Spinal cord (tissue), 10 donors: ENCODE results near the gene EVX2. TPM values are rescaled to one million over a fixed set of nuclear protein-coding genes. Genes with fewer than 3 reads are reported as not detected.

ENCODE experiments used
- DNase-seq, 6 donors: peaks; one replicate each; pipeline versions ENCODE4 v3.0.0 to v3.0.0-alpha.2; 2013 to 2015; ENCODE audit warnings: low spot score in 6 of 6, low read depth in 4 of 6
- H3K27ac ChIP-seq: one replicate; pipeline ENCODE4 v1.5.1; 2013; ENCODE audit warnings: low read depth, low read length, control low read depth
- H3K27me3 ChIP-seq: one replicate; pipeline ENCODE4 v1.6.1; 2013; ENCODE audit warnings: low read length; ENCODE audit not compliant: control insufficient read depth, insufficient read depth
- H3K36me3 ChIP-seq: one replicate; pipeline ENCODE4 v1.6.1; 2013; ENCODE audit warnings: low read length; ENCODE audit not compliant: control insufficient read depth, insufficient read depth
- H3K4me1 ChIP-seq: one replicate; pipeline ENCODE4 v1.6.1; 2013; ENCODE audit warnings: low read length; ENCODE audit not compliant: control insufficient read depth, insufficient read depth
- H3K4me3 ChIP-seq: one replicate; pipeline ENCODE4 v1.5.1; 2013; ENCODE audit warnings: low read depth, low read length, control low read depth
- H3K9me3 ChIP-seq: one replicate; pipeline ENCODE4 v1.6.1; 2013; ENCODE audit warnings: low read length; ENCODE audit not compliant: control insufficient read depth, insufficient read depth
- WGBS: methylation state at CpG from one replicate; pipeline ENCODE4 v1.1.5; 2013; ENCODE audit warnings: missing lambda C conversion rate; ENCODE audit not compliant: insufficient coverage; 5-methylcytosine and 5-hydroxymethylcytosine counted together
- polyA plus RNA-seq, 2 donors: library from polyadenylated mRNA; unstranded; fragments of 120-200 nt; gene quantifications; one replicate each; pipeline ENCODE4 v1.2.1, GENCODE V29; 2013; ENCODE audit not compliant: insufficient read length in 2 of 2
- total RNA-seq, 2 donors: library from RNA; depleted of rRNA in 1 of 2; stranded (reverse); fragments of 120-200 nt in 1 of 2; fragments of >200 nt in 1 of 2; gene quantifications; one replicate each; pipeline versions ENCODE4 v1.2.3 to v1.2.4, GENCODE V29; 2013 to 2014
- donor health status: healthy.

The EVX2 gene
- total and polyA plus RNA-seq, 4 donors: 0.17 to 1.1 (median 0.67) TPM

- H3K9me3 ChIP-seq: no peaks in the 10 kb centered on the region
- H3K36me3 ChIP-seq: no peaks in the 10 kb centered on the region
- 5% methylated on average over 6 of the region's 16 CpGs for WGBS
- H3K27ac ChIP-seq: no peak overlapping the region
- peak in 2 of 6 donors; percentile 65 to 68 for DNase-seq
- peaks cover 97% of the 10 kb centered on the region for H3K27me3 ChIP-seq
- no peak overlapping the region for H3K4me3 ChIP-seq
- H3K4me1 ChIP-seq: peaks cover 40% of the 10 kb centered on the region
Measured at GRCh38 chr2:176096243-176096985, 12.7 kb upstream of the EVX2 start.

GRCh38 chr2:176095421-176095820 is 11.7 kb upstream of the EVX2 start:
- WGBS: 21% methylated on average over 2 of the region's 5 CpGs

DNA sequence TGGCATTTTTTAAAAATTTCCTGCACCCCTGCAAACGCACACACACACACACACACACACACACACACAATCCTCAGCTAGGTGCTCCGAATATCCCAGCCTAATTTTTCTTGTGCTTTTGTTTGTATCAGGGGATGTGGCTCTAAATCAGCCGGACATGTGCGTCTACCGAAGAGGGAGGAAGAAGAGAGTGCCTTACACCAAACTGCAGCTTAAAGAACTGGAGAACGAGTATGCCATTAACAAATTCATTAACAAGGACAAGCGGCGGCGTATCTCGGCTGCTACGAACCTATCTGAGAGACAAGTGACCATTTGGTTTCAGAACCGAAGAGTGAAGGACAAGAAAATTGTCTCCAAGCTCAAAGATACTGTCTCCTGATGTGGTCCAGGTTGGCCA is 10.6 kb upstream of the EVX2 start:
- Histone ChIP-seq H3K27ac (no peak overlapping the region), H3K4me3 (no peak overlapping the region), H3K4me1 (peaks cover 29% of the 10 kb centered on the region), H3K27me3 (peaks cover 97% of the 10 kb centered on the region), H3K36me3 (no peaks in the 10 kb centered on the region), H3K9me3 (no peaks in the 10 kb centered on the region)
- 17% methylated on average over 6 of the region's 12 CpGs for WGBS
- DNase-seq: peak in 1 of 6 donors; percentile 43

More at GRCh38 chr2:176095421-176095820, 11.7 kb upstream of the EVX2 start:
- Histone ChIP-seq H3K4me1 (peaks cover 39% of the 10 kb centered on the region), H3K27me3 (peaks cover 97% of the 10 kb centered on the region), H3K36me3 (no peaks in the 10 kb centered on the region), H3K27ac (no peak overlapping the region), H3K9me3 (no peaks in the 10 kb centered on the region), H3K4me3 (no peak overlapping the region)
- DNase-seq: no peak

- Histone ChIP-seq H3K27me3 (peaks cover 97% of the 10 kb centered on the region), H3K36me3 (no peaks in the 10 kb centered on the region), H3K9me3 (no peaks in the 10 kb centered on the region), H3K27ac (no peak overlapping the region), H3K4me1 (peaks cover 26% of the 10 kb centered on the region), H3K4me3 (no peak overlapping the region)
- peak in 1 of 6 donors; percentile 61 for DNase-seq
- 4% methylated on average over 2 of the region's 8 CpGs for WGBS
Measured at GRCh38 chr2:176093898-176094249, 10.1 kb upstream of the EVX2 start.

DNA sequence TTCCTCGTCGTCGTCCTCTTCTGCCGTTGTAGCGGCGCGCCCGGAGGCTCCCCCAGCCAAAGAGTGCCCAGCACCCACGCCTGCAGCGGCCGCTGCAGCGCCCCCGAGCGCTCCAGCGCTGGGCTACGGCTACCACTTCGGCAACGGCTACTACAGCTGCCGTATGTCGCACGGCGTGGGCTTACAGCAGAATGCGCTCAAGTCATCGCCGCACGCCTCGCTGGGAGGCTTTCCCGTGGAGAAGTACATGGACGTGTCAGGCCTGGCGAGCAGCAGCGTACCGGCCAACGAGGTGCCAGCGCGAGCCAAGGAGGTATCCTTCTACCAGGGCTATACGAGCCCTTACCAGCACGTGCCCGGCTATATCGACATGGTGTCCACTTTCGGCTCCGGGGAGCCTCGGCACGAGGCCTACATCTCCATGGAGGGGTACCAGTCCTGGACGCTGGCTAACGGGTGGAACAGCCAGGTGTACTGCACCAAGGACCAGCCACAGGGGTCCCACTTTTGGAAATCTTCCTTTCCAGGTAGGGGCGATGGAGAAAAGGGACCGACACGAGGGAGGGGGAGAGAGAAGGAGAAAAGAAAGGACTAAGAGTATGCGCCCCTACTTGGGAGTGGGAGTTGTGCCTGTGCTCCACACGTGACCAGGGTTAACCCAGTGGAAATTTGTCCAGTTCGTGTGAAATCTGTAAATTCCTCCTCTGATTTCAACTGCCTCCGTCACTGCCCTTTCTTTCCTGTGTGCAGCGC is 9.6 kb upstream of the EVX2 start:
- DNase-seq: no peak
- WGBS: under 1% methylated on average over 53 of the region's 53 CpGs

GRCh38 chr2:176092270-176093144 is 8.7 kb upstream of the EVX2 start, which contains the start of gene HOXD13:
Gene HOXD13, plus strand, starts transcription at chr2:176092721. Its CDS starts 170 bp downstream, at chr2:176092891.
- Histone ChIP-seq H3K36me3 (no peaks in the 10 kb centered on the region), H3K27me3 (peaks cover 97% of the 10 kb centered on the region), H3K4me3 (peak within 1 kb of the TSS; percentile 1), H3K27ac (no peak within 1 kb of the TSS), H3K4me1 (peaks cover 21% of the 10 kb centered on the region), H3K9me3 (no peaks in the 10 kb centered on the region)
- DNase-seq: no peak
- WGBS: under 1% methylated on average over 72 of the region's 95 CpGs

More for the DNA sequence above, 9.6 kb upstream of the EVX2 start:
- peaks cover 97% of the 10 kb centered on the region for H3K27me3 ChIP-seq
- H3K4me1 ChIP-seq: peaks cover 23% of the 10 kb centered on the region
- no peaks in the 10 kb centered on the region for H3K9me3 ChIP-seq
- peak overlapping the region; percentile 1 for H3K4me3 ChIP-seq
- no peaks in the 10 kb centered on the region for H3K36me3 ChIP-seq
- H3K27ac ChIP-seq: no peak overlapping the region

DNA sequence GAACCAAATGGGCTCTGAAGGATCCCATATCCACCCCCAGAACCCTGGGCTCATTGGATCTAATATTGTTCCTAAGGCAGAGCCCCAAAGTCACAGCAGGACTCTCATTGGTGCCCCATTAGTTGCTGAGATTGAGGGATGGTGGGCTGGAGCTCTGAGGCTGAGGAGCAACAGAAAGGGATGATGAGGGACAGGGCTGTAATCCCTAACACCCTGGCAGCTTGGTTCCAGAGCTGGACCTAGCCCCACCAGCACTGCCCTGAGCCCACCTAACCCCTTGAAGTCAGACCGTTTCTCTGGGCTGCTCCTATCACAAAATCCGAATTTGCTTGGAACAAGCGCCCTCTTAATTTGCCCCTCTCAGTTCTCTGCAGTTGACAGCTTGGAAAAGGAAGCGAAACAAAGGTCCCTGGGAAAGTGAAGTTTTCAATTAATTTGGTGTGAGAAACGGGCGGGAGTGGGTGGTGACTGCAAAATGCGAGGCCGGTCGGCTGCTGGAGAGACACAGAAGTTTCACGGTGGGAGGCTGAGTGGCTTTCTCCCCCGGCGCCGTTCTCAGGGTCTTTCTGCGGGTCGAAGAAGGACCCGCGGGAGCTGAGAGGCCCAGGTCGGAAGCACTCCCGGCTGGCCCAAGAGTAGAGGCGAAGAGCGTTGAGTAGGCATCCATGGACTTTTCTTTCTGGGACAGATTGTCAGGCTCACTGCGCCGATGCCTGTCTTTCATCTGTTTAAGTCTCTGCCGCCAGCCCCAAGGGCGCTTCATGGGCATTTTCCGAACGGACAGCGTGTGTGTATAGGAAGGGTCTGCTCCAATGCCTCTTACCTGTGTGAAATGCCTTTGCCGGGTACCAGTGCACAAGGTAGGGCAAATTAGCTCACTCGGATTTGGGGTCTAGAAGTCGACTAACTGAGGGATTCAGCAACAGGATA is 7.8 kb upstream of the EVX2 start:
- Histone ChIP-seq H3K36me3 (no peaks in the 10 kb centered on the region), H3K27ac (no peak overlapping the region), H3K4me3 (no peak overlapping the region), H3K9me3 (no peaks in the 10 kb centered on the region), H3K27me3 (peaks cover 97% of the 10 kb centered on the region), H3K4me1 (peaks cover 14% of the 10 kb centered on the region)
- no peak for DNase-seq
- WGBS: 5% methylated on average over 29 of the region's 31 CpGs

DNA sequence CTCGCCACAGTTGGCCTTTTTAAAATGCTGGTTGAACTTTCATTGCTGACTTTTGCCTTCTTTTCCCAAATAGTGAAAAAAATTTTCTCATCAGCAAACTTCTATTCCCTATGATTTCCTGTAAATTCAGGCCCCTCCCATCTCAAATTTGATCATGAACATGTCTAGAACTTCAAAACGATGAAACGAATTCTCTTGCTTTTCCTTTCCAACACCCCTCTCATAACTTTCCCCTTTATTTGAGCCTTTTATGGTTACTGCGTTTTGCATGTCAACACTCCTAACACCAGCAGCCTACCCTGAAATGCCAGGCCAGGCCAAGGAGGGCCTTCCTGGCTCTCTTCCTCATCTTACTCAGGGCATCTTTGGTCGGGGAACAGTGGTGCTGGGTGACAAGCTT is 7.1 kb upstream of the EVX2 start:
- Histone ChIP-seq H3K36me3 (no peaks in the 10 kb centered on the region), H3K27me3 (peaks cover 97% of the 10 kb centered on the region), H3K9me3 (no peaks in the 10 kb centered on the region), H3K4me3 (no peak overlapping the region), H3K27ac (no peak overlapping the region), H3K4me1 (peaks cover 21% of the 10 kb centered on the region)
- WGBS: 27% methylated on average over 3 of the region's 5 CpGs
- DNase-seq: no peak
